GM21619 (cell line): ENCODE measurements around the gene RARB.

Source experiments
- ATAC-seq: cut with Tn5 transposase; IDR thresholded peaks from one replicate; pipeline ENCODE4 v1.9.1; 2021; ENCODE audit not compliant: unreplicated experiment

RARB gene

DNA sequence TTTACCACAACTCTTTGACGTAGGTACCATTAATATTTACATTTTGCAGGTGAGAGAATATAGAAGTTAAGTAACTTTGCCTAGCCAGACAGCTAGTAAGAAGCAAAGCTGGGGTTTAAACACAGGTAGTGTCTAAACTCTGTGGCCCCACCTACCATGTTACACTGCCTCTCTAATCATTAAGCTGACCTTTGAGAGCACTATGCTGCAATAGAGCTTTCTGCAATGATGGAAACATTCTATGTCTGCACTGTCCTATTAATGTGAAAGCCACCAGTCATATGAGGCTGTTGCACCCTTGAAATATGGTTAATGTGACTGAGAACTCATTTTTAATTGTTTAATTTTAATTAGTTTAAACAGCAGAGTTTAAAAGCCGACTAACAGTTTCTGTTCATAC is 6.3 kb upstream of the RARB start:
- ATAC-seq, result no peak

DNA sequence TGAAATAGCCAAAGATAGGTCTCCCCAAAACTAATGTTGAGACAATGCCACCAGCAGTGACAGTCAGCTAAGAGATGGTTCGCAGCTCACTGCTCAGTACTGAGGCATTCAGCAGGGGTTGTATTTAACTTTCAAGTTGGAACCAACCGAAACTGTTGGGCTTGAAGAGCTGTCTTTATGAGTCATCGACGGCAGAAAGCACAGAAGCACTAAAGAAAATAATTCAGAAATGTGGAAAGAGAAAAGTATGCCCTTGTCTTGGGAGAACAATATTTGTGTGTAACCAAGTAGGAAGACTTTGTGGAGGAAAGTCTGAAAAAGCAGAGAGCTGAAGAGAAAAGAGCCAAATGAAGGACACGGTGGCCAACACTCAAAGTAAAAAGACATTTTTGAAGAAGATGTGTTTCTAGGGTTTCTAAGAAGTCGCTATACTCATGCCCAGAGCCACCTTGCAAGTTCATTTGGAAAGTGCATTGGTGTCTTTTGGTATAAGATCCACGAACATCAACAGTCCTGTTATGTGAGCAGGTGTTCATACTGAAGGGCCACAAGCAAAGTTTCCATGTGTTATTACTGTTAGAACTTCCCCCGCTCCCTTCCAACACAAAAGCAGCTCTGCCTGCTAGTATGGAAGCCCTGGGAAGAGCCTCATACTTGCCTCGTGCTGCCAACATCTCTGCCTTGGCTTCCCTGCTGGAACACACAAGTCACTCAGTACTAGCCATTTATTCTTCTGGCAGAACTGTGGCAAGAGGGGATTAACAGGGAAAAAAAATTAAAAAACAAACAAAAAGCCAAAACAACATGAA is 4.1 kb upstream of the RARB start:
- ATAC-seq, result no peak

DNA sequence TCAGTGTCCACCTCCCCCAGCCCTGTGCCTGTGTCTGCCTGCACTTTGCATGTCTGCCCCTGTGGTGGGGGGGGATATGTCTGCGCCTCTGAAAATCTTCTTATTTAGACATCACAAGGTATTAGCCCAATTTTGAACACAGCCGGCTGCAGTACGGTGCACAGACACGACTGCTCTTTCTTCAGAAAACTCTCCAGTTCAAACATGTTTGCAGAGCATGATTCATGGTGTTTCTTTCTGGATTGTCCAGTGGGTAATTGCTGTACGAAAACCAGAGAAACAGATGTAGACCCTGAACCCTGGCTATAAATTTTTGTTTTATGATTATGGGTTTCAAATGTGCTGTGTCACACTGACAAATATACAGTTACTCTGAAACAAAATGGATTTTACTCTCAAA is 3.4 kb upstream of the RARB start:
- no peak for ATAC-seq

DNA sequence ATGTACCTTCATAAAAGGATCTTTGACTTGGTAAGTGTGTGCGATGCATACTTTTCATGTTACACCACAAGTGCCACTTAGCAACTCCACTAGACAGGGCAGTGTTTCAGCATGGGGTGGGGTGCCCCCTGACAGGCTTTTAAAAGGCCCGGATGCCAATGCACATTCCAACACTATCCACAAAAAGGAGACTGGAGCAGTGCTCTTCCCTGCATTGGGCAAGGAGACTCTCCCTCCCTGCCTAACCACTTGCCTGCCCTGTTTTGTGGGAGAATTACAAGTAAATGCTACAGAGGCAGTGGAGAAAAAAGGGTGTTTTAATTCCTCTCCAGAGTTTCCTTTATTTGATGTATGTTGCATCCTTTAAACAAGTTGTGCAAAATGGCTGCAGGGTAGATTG is 1.7 kb upstream of the RARB start:
- ATAC-seq, result no peak

DNA sequence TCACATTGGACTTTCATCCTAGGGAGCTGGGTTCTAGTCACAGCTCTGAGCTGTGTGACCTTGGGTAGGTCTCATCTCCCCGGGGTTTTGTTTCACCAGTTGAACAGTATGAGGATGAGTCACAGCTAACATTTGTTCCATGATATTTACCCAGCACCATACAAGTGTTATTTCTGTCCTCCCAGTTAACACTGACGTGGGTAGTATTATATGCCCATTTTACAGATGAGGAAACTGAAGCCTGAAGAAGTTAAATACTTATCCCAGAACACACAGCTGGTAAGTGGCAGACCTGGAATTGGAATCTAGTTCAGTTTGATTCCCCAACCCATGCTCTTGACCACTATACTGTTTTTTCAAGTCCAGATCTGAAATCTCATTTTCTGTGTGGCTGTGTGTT is 908 bp upstream of the RARB start:
- no peak for ATAC-seq

DNA sequence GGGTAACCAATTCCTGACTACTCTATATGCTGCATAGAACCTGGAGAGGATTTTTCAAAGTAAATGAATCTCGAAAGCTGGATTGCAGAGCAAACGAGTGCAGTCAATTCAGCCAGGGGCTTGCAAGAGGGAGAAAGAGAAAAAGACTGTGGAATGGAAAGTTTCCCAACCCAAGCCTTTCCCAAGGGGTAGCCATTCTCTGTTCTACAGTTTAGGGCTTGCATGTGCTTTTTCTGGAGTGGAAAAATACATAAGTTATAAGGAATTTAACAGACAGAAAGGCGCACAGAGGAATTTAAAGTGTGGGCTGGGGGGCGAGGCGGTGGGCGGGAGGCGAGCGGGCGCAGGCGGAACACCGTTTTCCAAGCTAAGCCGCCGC is 511 bp upstream of the RARB start:
- ATAC-seq, result no peak

DNA sequence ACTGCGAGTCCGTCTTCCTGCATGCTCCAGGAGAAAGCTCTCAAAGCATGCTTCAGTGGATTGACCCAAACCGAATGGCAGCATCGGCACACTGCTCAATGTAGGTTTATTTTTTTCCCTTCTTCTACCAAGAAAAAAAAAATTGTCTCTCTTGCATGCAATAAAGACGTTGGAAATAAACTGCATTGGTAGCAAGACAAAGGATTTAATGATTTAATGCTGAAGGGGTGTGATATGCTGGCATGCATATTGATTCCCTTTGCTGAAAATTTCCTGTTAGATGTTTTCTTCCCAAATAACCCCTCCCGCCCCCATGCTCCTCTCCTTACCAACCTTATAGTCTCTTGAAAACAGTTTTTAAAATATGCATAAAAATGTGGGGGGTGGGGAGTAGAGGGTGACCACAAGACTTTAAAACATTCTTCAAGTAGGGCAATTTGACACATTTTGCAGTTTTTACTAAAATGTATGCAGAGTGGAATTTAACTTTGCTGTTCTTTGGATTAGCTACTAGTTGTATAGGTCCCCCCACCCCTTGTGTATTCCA is 799 bp downstream of the RARB start:
- ATAC-seq, result no peak

DNA sequence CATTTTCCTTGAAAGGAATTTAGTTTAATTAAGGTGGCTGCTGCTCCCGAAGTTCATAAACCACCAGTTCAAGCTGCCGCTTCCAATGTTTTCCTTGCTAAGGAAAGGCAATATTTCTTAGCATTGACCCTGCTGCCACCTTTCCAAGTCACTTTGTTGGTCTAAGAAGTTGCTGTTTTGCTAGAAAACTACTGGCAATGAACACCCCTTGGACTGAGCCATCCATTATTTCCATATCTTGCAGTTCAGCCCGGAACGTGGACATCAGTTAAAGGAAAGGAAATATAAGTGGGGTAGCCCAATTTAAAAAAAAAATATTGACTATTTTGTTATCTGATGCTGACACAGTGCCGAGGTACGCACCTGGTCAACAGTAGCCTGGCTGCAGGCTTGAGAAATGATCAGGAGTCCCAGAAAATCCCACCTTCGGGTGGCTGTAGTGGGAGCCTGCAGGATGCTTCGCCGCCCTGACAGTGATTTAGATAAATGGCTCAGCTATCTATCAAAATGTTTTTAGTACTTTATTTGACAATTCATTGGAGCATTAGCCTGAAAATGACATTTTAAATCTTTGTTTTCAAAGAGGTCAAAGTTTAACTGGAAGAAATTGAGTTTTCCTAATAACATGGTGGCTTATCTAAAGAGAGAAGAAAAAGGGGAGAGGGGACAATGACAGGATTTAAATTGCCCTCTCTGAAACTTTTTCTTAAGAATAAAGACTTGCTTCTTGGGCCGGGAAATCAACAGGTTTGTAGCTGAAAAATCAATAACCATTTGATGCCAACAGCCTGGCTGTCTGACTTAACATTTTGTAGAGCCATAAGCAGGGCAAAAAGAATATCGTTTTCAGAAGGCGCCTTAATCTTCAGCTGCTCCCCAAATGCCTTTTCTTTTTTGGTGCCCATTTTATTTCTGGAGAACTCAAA is 1.6 kb downstream of the RARB start:
- ATAC-seq, result no peak

DNA sequence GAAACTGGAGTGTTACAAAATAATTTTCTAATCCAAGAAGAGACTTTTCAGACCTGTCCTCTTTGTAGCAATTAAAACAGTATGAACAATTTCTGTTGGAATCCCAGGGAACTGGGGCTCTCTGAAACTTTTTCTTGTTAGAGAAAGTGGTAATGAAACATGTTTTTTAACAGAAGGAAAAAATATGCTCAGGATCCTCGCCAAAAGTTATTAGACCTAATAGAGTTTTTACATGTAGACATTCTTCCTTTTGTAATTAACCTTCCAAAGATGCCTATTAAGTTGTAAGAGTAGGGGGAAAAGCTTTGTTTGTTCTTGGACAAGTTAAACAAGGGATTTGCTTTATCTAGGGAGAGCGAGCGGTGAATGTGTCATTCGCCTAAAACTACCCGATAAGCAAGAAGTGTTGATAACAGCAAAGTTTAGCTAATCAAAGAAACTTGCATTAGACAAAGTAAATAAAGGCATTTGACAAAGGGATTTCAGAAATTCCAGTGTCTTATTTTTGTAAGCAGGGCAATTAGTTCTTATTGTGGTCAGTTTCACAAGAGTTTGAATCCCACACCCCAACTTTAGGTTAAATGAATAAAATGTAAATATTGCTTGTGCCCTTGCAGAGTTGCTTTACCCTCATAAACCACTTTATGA is 2.3 kb downstream of the RARB start:
- no peak for ATAC-seq

DNA sequence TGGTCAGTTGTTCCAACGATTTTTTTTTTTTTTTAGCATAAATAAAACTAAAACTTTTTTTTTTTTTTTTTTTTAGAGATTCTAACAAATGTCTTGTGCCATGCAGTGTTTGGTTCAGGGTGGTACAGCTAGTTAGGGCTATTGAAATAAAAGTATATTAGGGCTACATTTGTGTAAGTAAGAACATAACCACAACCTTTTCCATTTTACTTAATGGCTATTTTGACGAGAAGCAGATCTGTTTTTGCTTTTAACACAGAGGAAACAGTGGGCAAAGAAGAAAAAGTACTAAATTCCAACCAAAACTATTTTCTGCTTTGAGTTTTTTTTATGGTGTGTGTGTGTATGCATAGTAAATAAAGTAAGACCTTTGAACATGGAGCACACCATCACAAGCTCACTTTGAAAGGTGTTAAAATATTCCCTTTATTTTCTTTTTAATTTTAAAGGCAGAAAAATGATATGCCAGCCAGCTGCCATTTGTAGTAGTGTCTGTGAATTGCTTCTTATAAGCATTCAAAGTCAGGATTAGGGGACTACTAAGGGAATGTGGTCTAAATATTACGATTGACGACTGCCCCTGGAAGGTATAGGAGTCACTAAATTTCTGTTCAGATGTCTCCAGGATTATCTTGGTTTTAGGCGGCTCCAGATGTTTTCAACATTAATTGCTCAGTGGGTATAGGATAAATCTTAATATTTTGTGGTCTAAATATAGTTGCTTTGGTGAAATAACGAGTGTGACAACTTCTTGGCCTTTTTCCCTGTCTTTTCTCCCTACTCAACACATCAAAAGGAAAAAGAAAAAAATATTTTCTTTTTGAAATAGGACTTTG is 3.1 kb downstream of the RARB start:
- ATAC-seq, result no peak

DNA sequence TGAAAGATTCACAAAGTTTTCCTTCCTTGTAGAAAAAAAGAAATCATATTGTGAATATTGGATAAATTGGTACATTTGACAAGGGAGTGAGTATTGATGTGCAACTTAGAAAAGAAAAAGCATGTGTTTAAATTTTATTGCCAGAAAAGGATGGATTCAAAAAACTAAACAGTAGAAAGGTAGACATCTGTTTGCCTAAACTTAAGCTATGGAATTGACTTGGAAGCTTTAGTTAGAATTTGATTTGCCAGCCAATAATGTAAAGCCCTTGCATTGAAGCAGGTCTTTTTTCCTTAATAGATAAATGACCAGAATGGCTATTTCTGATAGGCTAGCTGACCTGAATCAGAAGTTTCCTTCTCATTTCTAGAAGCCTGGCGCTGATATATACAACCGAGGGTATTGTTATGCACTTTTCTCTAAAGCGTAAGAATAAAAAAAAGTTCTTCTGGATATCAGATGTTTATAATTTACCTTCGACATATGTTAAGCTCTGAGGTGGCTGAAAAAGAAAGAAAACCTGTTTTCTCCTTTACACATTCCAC is 4.2 kb downstream of the RARB start:
- no peak for ATAC-seq

DNA sequence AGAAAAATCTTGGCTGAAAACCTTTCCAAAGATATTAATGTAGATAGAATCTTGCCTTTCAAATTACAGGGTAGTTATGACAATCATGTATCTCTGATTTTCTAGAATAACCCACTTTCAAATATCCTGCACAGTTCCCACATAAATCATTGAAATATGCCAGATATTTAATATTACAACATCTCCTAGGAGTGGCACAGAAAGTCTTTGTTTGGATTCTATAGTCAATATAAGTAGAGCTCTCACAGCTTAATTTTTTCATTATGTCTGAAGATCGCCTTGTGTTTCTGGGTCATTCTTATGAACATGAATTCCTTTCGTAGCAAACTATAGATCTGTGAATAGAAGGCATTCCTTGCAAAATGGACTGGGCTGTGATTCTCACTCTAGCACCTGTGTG is 5.0 kb downstream of the RARB start:
- ATAC-seq, result no peak

DNA sequence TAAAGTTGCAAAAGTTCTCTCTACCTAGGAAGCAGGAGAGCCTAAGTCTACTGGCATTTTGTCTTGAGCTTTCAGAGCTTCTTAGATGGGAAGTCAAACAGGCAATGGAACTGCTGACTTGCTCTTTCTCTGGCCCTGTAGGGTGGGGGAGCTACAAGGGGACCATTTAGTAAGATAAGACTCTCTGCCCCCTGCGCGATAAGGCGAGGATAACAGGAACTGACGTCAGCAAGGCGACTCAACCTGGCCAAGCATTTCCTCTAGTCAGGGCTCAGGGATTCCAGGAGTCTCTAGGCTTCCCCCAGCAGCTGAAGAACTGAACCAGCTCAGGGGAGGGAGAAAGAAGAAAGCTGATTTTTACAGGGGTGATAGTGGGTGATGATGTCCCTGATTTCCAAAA is 5.8 kb downstream of the RARB start:
- ATAC-seq, result no peak

DNA sequence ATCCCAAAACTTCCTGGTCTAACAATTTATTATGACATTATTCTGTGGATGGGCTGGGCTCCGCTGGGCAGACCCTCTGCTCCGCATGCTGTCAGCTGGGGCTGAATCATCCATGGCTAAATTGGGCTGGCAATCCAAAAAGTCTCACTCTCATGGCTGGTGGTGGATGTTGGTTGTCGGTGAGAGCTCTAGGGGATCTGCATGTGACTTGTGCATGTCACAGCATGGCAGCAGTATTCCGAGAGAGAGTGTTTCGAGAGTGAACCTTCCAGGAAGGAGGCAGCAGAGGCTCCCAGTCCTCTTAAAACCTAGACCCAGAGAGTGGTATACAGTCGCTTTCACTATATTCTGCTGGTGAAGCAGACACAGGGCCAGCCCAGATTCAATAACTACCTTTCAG is 9.9 kb downstream of the RARB start:
- no peak for ATAC-seq

DNA sequence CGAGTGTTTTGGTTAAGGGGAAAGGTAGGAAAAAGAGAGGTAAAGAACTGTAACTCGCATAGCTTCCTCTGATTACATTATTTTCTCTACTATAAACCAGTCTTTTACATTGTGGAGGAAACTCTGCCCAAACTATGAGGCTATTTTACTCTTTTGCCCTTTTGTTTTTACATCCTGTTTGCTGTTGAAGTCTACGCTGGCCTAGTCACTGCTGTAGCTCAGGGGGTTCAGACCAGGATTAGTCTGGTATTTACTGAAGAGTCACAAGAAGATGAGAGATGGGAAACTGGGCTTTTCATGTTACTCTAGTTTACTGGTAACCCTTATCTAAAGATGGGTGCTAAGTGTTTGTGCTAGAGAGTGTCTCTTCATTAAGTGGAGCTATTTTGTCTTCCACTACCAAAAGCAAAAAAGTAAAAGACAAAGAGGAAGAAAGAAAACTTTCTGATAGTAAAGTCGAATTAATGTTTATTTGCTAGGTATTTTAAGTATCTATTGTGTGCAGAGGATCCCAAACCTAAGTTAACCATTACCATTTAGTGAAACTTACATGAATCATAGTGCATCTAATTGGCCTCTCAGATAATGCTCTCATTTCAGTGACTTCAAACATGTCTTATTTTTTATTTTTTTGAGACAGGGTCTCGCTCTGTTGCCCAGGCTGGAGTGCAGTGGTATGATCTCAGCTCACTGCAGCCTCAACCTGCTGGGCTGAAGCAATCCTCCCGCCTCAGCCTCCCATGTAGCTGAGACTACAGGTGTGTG is 10.9 kb downstream of the RARB start:
- ATAC-seq, result no peak

DNA sequence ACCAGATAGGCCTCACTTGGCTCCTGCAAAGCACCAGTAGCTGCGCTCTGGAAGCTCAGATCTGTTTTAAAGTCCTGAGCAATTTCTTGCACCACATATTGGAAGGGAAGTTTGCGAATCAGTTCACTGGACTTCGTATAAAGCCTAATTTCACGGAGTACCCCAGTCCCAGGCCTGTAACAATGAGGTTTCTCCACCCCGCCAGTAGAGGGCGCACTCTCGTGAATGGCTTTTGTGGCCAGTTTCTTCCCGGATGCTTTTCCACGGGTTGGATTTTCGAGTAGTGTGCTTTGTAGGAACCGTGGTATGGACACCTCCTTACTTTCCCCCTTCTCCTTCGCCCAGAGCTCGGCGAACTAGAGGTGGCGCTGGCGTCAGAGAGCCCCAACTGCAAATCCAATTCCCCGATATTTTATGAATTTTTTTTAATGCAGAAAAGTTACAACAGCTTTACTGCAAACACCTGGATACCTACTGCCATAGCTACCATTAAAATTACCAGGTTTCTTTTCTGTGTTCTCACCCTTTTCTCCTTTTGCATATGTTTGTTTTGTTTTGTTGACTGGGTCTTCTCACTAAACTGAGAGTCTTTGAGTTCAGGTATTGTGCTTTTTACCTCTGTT is 13.3 kb downstream of the RARB start:
- no peak for ATAC-seq

DNA sequence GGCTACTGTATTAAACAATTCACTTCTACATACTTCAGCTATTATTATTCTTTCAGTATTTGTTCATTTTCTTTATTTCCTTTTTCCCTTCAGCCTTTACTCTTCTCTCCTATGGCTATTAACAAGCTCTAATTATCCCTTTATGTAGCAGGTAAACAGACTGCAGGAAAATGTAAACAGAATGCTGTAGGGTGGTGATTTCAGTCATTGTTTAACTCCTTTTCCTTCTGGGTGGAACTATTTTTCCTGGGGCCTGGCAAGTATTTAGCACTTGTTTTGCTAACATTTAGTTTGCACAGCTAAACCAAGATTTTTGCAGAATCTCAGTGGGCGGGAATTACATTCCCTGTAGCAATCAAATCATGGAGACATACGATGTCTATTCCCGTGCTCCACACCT is 14.4 kb downstream of the RARB start:
- ATAC-seq, result no peak

DNA sequence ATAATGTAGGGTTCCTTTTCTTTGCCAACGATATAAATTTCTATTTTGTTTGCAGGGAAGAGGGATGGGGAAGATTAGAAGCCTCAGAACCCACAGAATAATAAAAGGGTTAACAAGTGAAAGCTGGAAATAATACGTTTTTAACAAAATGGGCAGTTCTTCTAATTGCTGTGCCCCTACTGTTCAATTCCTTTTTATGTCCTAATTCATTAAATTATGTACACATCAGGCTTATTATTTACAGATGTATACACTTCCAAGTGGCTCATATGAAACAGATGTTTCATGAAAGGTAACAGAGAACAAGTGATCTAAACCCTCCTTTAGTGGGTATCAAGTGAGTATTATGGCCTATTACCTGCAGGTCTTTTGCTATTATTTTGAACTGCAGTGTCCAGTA is 16.2 kb downstream of the RARB start:
- no peak for ATAC-seq

DNA sequence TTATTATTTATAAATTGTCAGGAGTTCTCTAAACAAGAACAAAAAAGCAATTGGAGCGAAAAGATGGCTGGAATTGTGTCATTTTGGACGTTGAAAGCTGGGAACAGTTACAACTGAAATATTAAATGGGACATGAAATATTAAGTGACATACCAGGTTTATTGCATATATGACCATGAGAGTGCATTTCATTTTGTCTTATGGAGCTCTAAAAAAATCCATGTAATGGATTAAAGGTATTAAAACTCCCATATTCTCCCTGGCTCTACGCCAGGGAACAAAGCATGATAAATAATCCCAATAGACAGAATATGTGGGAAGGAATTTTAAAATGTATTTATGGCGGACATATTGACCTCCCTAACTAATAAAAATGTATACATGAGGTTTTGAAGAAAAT is 17.7 kb downstream of the RARB start:
- no peak for ATAC-seq
